ENCODE data around the gene GPR63.

GPR63 gene

DNA sequence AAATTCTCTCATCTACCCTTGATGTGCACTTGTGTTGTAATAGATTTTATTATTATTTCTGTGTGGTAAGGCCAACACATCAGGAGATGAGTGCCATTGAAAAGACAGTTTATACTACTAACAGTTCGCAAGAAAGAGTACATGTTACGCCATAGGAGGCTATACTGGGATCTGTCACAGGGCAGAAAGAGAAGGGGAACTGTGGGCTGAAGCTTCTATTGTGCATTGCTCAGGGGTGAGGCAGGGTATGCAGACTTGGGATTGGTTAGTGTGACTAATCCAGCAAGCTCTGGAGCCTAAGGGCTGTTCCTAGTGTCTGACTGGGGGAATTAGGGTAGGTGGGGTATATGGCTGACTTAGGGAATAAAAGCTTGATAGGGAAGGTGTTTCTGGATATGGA is 50.9 kb downstream of the GPR63 start:
- no peak overlapping the region for H3K27ac ChIP-seq
- TF ChIP-seq ZFX (IDR thresholded peaks at IDR 0.05; ENCODE audit: borderline replicate concordance): no peak
- TF ChIP-seq, protein P1, sequence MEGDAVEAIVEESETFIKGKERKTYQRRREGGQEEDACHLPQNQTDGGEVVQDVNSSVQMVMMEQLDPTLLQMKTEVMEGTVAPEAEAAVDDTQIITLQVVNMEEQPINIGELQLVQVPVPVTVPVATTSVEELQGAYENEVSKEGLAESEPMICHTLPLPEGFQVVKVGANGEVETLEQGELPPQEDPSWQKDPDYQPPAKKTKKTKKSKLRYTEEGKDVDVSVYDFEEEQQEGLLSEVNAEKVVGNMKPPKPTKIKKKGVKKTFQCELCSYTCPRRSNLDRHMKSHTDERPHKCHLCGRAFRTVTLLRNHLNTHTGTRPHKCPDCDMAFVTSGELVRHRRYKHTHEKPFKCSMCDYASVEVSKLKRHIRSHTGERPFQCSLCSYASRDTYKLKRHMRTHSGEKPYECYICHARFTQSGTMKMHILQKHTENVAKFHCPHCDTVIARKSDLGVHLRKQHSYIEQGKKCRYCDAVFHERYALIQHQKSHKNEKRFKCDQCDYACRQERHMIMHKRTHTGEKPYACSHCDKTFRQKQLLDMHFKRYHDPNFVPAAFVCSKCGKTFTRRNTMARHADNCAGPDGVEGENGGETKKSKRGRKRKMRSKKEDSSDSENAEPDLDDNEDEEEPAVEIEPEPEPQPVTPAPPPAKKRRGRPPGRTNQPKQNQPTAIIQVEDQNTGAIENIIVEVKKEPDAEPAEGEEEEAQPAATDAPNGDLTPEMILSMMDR (IDR thresholded peaks at IDR 0.05): no peak

DNA sequence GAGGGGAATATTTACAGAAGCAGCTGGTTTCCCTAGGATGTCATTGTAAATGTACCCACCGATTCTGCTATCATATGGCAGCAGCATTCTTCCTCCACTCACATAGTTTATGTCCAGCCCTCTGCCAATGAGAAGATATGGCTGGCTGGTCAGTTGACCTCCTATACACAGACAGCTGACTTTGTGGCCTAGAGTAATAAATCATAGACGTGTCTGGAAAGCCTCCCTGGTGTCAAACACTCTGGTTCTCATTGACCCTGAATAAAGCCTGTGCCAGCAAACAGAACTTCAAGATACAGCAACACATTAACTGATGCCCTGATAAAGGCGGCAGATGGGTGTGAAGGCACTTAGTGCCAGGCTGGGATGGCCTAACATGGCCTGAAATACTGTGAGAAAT is 52.6 kb downstream of the GPR63 start:
- no peak overlapping the region for H3K27ac ChIP-seq
- TF ChIP-seq ZFX (IDR thresholded peaks at IDR 0.05; ENCODE audit: borderline replicate concordance): no peak
- TF ChIP-seq, protein P1 (IDR thresholded peaks at IDR 0.05): no peak

DNA sequence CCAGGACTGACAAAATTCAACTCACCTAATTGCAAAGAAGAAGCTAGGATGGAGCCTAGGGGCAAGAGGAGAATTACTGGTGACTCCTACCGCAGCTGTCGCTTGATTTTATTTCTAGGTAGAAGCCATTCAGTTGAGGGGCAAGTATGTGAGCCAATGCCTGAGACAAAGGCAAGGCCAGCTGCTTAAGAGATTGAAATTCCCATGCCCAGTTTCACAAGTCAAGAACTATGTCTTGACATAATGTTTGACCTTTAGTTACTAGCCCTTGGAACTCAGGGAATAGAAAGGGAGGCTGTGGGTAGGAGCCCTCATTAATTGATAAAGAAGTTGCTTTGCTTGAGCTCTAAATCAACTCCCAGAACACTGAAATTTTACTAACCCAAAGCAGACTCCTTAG is 54.0 kb downstream of the GPR63 start:
- no peak overlapping the region for H3K27ac ChIP-seq
- no peak for TF ChIP-seq ZFX (IDR thresholded peaks at IDR 0.05; ENCODE audit: borderline replicate concordance)
- TF ChIP-seq, protein P1 (IDR thresholded peaks at IDR 0.05): no peak

DNA sequence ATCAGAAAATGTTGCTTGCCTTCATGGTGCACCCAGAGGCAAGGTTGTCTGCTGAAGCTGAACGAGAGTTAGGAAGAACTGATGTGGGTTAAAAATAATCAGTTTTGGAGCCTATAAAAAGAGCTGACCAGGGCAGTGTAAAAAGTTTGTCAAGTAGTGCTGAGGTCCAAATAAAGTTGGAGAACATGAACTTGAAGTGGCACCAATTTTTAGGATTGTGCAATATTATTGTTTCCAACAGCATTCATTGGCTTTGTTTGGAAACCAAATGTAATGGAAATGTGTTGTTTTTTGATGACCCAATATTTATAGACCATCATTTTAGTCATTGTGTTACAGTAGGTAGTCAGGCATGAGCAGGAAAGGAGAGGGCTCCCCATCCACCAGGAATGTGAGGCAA is 55.7 kb downstream of the GPR63 start:
- TF ChIP-seq ZFX (IDR thresholded peaks at IDR 0.05; ENCODE audit: borderline replicate concordance): no peak
- TF ChIP-seq, protein P1 (IDR thresholded peaks at IDR 0.05): no peak
- H3K27ac ChIP-seq: no peak overlapping the region

DNA sequence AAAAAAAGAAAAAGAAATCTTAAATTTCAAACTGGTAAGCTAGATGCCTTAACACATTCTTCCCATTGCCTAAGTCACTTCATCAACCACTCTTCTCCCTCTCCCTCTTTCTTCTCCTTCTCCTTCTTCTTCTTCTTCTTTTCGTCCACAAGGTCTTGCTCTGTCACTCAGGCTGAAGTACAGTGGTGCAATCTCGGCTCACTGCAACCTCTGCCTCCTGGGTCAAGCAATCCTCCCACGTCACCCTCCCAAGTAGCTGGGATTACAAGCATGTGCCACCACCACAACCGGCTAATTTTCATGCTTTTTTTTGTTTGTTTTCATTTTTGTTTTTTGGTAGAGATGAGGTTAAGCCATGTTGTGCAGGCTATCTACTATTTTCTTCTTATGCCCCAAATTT is 60.2 kb downstream of the GPR63 start:
- H3K27ac ChIP-seq: no peak overlapping the region
- no peak for TF ChIP-seq ZFX (IDR thresholded peaks at IDR 0.05; ENCODE audit: borderline replicate concordance)
- TF ChIP-seq, protein P1 (IDR thresholded peaks at IDR 0.05): no peak

DNA sequence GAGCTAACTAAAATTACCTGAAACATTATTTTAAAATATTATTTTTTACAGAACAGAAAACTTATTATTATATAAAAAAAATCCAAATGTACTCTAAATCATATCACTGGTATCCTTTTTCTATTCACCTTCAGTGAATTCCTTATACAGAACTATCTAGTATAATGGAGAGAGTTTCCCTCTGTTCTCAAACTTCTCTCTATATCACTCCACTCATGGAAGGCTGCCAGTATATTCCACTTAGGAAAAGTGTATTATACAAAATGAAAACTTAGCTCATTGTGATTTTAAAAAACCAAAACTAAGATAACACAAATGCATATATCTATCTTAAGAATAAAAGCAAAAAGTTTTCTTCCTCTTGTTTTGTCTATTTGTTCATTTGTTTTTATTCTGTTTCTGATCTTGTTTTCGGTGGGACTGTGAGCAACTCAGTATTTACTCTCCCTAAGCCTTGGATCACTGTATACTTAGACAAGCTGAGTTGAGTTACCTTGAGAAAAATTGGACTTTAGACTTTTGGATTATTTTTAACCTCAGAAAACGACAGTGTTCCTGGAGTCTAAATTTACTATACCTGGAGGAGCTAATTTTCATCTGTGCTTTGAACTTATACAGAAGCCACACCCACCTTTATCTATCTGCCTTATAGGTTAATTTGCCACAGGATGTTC is 61.4 kb downstream of the GPR63 start:
- H3K27ac ChIP-seq: no peak overlapping the region
- no peak for TF ChIP-seq ZFX (IDR thresholded peaks at IDR 0.05; ENCODE audit: borderline replicate concordance)
- TF ChIP-seq, protein P1 (IDR thresholded peaks at IDR 0.05): no peak

DNA sequence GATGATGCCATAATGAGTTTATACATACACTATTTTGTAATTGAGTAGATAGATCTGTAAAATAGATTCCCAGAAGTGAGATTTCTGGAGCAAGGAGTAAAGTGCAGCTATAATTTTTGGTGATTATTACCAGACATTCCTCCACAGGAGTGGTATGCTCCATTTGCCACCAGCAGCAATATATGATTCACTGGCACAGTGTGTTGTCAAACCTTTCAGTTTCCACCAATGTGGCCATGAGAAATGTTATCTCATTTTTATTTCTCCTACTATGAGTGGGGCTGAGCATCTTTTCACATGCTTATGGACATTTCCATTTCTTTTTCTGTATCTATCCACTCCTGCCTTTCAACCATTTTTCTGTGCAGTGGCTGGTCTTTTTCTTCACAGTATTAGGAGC is 70.5 kb downstream of the GPR63 start:
- no peak for TF ChIP-seq ZFX (IDR thresholded peaks at IDR 0.05; ENCODE audit: borderline replicate concordance)
- TF ChIP-seq, protein P1 (IDR thresholded peaks at IDR 0.05): no peak

More for the DNA sequence above, 70.5 kb downstream of the GPR63 start:
- H3K27ac ChIP-seq: no peak overlapping the region

Measured in 22Rv1 (cell line).